ENCODE measurements around the gene RTL5. TPM values are rescaled to one million over a fixed set of nuclear protein-coding genes. Genes with fewer than 3 reads are reported as not detected.
"Not testable (repeated sequence)": the region's sequence is repeated elsewhere in the genome, so short reads cannot be mapped to it uniquely, and the experiment has no call there.

The RTL5 gene
- 10.9 TPM for polyA plus RNA-seq (ENCODE audit: insufficient read length)

GRCh38 chrX:72131317-72132294 lies at the start of gene RTL5:
RTL5 (minus strand) TSS chrX:72131915.
- DNase-seq (ENCODE audit: low read depth) = peak; percentile 72

- DNase-seq (ENCODE audit: low read depth) = no peak
Measured at GRCh38 chrX:72180539-72180938, 48.8 kb upstream of the RTL5 start.

GRCh38 chrX:72176981-72177380 lies 45.3 kb upstream of the RTL5 start:
- no peak for DNase-seq (ENCODE audit: low read depth)

- DNase-seq (ENCODE audit: low read depth) = not testable (repeated sequence)
Measured at GRCh38 chrX:72176289-72176688, 44.6 kb upstream of the RTL5 start.

- DNase-seq (ENCODE audit: low read depth) = no peak
Measured at GRCh38 chrX:72169008-72169728, 37.5 kb upstream of the RTL5 start.

- no peak for DNase-seq (ENCODE audit: low read depth)
Measured at GRCh38 chrX:72165551-72165950, 33.8 kb upstream of the RTL5 start.

GRCh38 chrX:72159769-72160168 lies 28.1 kb upstream of the RTL5 start:
- no peak for DNase-seq (ENCODE audit: low read depth)

GRCh38 chrX:72158773-72159172 lies 27.1 kb upstream of the RTL5 start:
- DNase-seq (ENCODE audit: low read depth) = no peak

- no peak for DNase-seq (ENCODE audit: low read depth)
Measured at GRCh38 chrX:72146527-72146926, 14.8 kb upstream of the RTL5 start.

- DNase-seq (ENCODE audit: low read depth) = no peak
Measured at GRCh38 chrX:72145181-72145580, 13.5 kb upstream of the RTL5 start.

- no peak for DNase-seq (ENCODE audit: low read depth)
Measured at GRCh38 chrX:72143609-72143907, 11.8 kb upstream of the RTL5 start.

- DNase-seq (ENCODE audit: low read depth) = no peak
Measured at GRCh38 chrX:72142794-72143608, 11.3 kb upstream of the RTL5 start.

- peak; percentile 50 for DNase-seq (ENCODE audit: low read depth)
Measured at GRCh38 chrX:72142094-72142793, 10.5 kb upstream of the RTL5 start.

- no peak for DNase-seq (ENCODE audit: low read depth)
Measured at GRCh38 chrX:72141372-72142004, 9.8 kb upstream of the RTL5 start.

- DNase-seq (ENCODE audit: low read depth) = no peak
Measured at GRCh38 chrX:72139538-72139937, 7.8 kb upstream of the RTL5 start.

- no peak for DNase-seq (ENCODE audit: low read depth)
Measured at GRCh38 chrX:72137846-72138495, 6.3 kb upstream of the RTL5 start.

- no peak for DNase-seq (ENCODE audit: low read depth)
Measured at GRCh38 chrX:72133851-72134546, 2.3 kb upstream of the RTL5 start.

GRCh38 chrX:72132456-72132855 lies 741 bp upstream of the RTL5 start:
- no peak for DNase-seq (ENCODE audit: low read depth)

GRCh38 chrX:72130762-72131250 lies 909 bp downstream of the RTL5 start:
- no peak for DNase-seq (ENCODE audit: low read depth)

Data from forelimb muscle (tissue), 1 donor.